ENCODE results near the gene FREY1. TPM values are rescaled to one million over a fixed set of nuclear protein-coding genes. Genes with fewer than 3 reads are reported as not detected.
A peak's percentile ranks its signal among the peaks of the same experiment; 100 is the strongest.

Gene FREY1
- total and polyA plus RNA-seq, 2 of the 4 experiments (the other 2 are of a cell fraction), result 0.21 TPM; not detected in 1

GRCh38 chr11:45930031-45930794 lies 23.1 kb upstream of the FREY1 start:
- dilution Hi-C loops (cut with HindIII; ENCODE audit: low sequenced_read_pairs, unreplicated experiment), result no loop called here
- H3K9ac ChIP-seq (ENCODE audit: low read depth, low read length), result no peak overlapping the region
- no TSS peak for BruUV-seq (replicated peaks)
- TF ChIP-seq POLR2A (IDR thresholded peaks at IDR 0.05; ENCODE audit: low read depth, low read length), result no peak
- TF ChIP-seq, protein P1, sequence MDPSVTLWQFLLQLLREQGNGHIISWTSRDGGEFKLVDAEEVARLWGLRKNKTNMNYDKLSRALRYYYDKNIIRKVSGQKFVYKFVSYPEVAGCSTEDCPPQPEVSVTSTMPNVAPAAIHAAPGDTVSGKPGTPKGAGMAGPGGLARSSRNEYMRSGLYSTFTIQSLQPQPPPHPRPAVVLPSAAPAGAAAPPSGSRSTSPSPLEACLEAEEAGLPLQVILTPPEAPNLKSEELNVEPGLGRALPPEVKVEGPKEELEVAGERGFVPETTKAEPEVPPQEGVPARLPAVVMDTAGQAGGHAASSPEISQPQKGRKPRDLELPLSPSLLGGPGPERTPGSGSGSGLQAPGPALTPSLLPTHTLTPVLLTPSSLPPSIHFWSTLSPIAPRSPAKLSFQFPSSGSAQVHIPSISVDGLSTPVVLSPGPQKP (IDR thresholded peaks at IDR 0.05; ENCODE audit: borderline replicate concordance, low read depth, low read length), result no peak
- no peak for TF ChIP-seq CEBPB (IDR thresholded peaks at IDR 0.05; ENCODE audit: low read depth, low read length)
- TF ChIP-seq MXI1 (IDR thresholded peaks at IDR 0.05; ENCODE audit: borderline replicate concordance, low read depth, low read length), result no peak
- no peak for TF ChIP-seq BHLHE40 (IDR thresholded peaks at IDR 0.05; ENCODE audit: low read depth, low read length)
- TF ChIP-seq NFE2L2 (IDR thresholded peaks at IDR 0.05; ENCODE audit: low read depth, low read length), result no peak
- TF ChIP-seq SMC3 (IDR thresholded peaks at IDR 0.05; ENCODE audit: low read depth, low read length), result no peak
- TF ChIP-seq RCOR1 (IDR thresholded peaks at IDR 0.05; ENCODE audit: insufficient replicate concordance, low read length), result no peak
- no peak for TF ChIP-seq MAZ (IDR thresholded peaks at IDR 0.05; ENCODE audit: borderline replicate concordance, low read depth, low read length)
- no peak for TF ChIP-seq CHD1 (IDR thresholded peaks at IDR 0.05; ENCODE audit: low read depth, low read length)
- TF ChIP-seq RAD21 (IDR thresholded peaks at IDR 0.05; ENCODE audit: low read length), result no peak
- no peak for TF ChIP-seq MAFK (IDR thresholded peaks at IDR 0.05; ENCODE audit: low read depth, low read length)
- TF ChIP-seq RFX5 (IDR thresholded peaks at IDR 0.05; ENCODE audit: low read depth, low read length), result no peak
- TF ChIP-seq, protein P2, sequence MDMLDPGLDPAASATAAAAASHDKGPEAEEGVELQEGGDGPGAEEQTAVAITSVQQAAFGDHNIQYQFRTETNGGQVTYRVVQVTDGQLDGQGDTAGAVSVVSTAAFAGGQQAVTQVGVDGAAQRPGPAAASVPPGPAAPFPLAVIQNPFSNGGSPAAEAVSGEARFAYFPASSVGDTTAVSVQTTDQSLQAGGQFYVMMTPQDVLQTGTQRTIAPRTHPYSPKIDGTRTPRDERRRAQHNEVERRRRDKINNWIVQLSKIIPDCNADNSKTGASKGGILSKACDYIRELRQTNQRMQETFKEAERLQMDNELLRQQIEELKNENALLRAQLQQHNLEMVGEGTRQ (IDR thresholded peaks at IDR 0.05; ENCODE audit: low read depth, low read length), result no peak
- TF ChIP-seq CTCF (conservative IDR thresholded peaks at IDR 0.05; ENCODE audit: low read depth, low read length), result no peak

More at GRCh38 chr11:45930031-45930794, 23.1 kb upstream of the FREY1 start:
- H3K79me1 ChIP-seq (ENCODE audit: low read depth in 1 of 2, low read length in 2 of 2), result no peaks in the 10 kb centered on the region
- H4K5ac ChIP-seq (ENCODE audit: low read depth, low read length), result no peak overlapping the region
- H3K56ac ChIP-seq (ENCODE audit: extremely low read depth, insufficient read depth, low read length), result no peak overlapping the region
- no peaks in the 10 kb centered on the region for H3K9me1 ChIP-seq (ENCODE audit: insufficient read depth, low read length)
- H3K14ac ChIP-seq (replicated peaks; ENCODE audit: low read depth, low read length), result no peak overlapping the region
- ATAC-seq (ENCODE audit: low read depth), result no peak
- no peak overlapping the region for H2BK120ac ChIP-seq (ENCODE audit: low read depth, low read length)
- no peak overlapping the region for H3K18ac ChIP-seq (ENCODE audit: low read depth, low read length)
- ChIA-PET CTCF (interaction anchor here (1.2 kb wide), 1 partner anchor 12 kb away, joined by 3 read pairs; no protein-coding TSS in a partner anchor), POLR2A (ENCODE audit: unreplicated experiment) (no interaction called here)
- no peak overlapping the region for H2BK5ac ChIP-seq (ENCODE audit: low read depth, low read length, poor library complexity, severe bottlenecking)
- no peak overlapping the region for H3K4ac ChIP-seq (ENCODE audit: low read depth, low read length)
- H3K36me3 ChIP-seq (ENCODE audit: control insufficient read depth, insufficient read depth, low read length), result peaks cover 32% of the 10 kb centered on the region
- no peak overlapping the region for H2BK20ac ChIP-seq (ENCODE audit: low read depth, low read length)
- peaks cover 11% of the 10 kb centered on the region for H3K27me3 ChIP-seq (ENCODE audit: control insufficient read depth, insufficient read depth, low read length)
- H3K9me3 ChIP-seq (ENCODE audit: control insufficient read depth, insufficient read depth, low read length), result no peaks in the 10 kb centered on the region
- H3K4me1 ChIP-seq (ENCODE audit: control insufficient read depth, insufficient read depth, low read length), result no peaks in the 10 kb centered on the region; the same call in 1 of the 2 replicates
- no peak overlapping the region for H3K4me3 ChIP-seq (ENCODE audit: insufficient read depth, low read depth, low read length)
- H4K91ac ChIP-seq (ENCODE audit: insufficient read depth, low read depth, low read length), result no peak overlapping the region
- no peak overlapping the region for H2BK15ac ChIP-seq (ENCODE audit: low read depth, low read length)
- WGBS, 2 experiments (ENCODE audit: extremely low coverage in 2 of 2, insufficient read length in 1 of 2), result 77% methylated on average over 7 of the region's 14 CpGs; no CpG with 5 or more reads in 1 of the 2 experiments
- no peak for DNase-seq
- no peak overlapping the region for H3K27ac ChIP-seq (ENCODE audit: insufficient read depth, low read length)
- in situ Hi-C loops (cut with MboI; ENCODE audit: low sequenced_read_pairs) (no loop called here), intact Hi-C loops (cut with micrococcal nuclease) (no loop called here)
- no peak overlapping the region for H4K8ac ChIP-seq (ENCODE audit: low read depth in 2 of 2, low read length in 2 of 2)
- no peak overlapping the region for H2AFZ ChIP-seq (replicated peaks; ENCODE audit: low read length, poor library complexity)
- H2AK9ac ChIP-seq (replicated peaks; ENCODE audit: low read depth, low read length, poor library complexity), result peak overlapping the region; percentile 79
- H3K4me2 ChIP-seq (ENCODE audit: low read depth, low read length), result no peak overlapping the region
- H3K23ac ChIP-seq (ENCODE audit: low read depth, low read length), result no peak overlapping the region
- peaks cover 7% of the 10 kb centered on the region; the same call in 1 of the 2 replicates for H4K20me1 ChIP-seq (ENCODE audit: insufficient read depth, low read length)
- no peak overlapping the region for H2AK5ac ChIP-seq (ENCODE audit: low read depth, low read length)
